Hematopoietic multipotent progenitor cell treated with erythropoietin and hydrocortisone succinate and interleukin-3 and kit ligand, for 4 days (in vitro differentiated cells): Measurements from ENCODE around the gene ATP13A4.

ENCODE experiments used
- DNase-seq: peaks from one replicate; pipeline ENCODE4 v3.0.0-alpha.2; 2015

The ATP13A4 gene

GRCh38 chr3:193554811-193555210 is at the start of gene ATP13A4:
ATP13A4 (minus strand) TSS chr3:193554895; CDS start chr3:193554799, 96 bp downstream.
- DNase-seq, result no peak

- DNase-seq, result peak; percentile 82
These were observed 44.7 kb upstream of the ATP13A4 start for GRCh38 chr3:193599393-193599792.

- DNase-seq, result peak; percentile 35
These were observed 43.5 kb upstream of the ATP13A4 start for GRCh38 chr3:193598202-193598601.

- no peak for DNase-seq
These were observed 41.3 kb upstream of the ATP13A4 start for GRCh38 chr3:193595939-193596487.

- DNase-seq, result no peak
These were observed 40.4 kb upstream of the ATP13A4 start for GRCh38 chr3:193594946-193595689.

- peak; percentile 60 for DNase-seq
These were observed 39.0 kb upstream of the ATP13A4 start for GRCh38 chr3:193593668-193594030.

GRCh38 chr3:193592841-193593667 is 38.4 kb upstream of the ATP13A4 start, which contains the start of gene OPA1:
OPA1 (plus strand) TSS chr3:193593208; CDS start chr3:193593378, 170 bp downstream.
- DNase-seq, result peak; percentile 99

- peak; percentile 72 for DNase-seq
These were observed 35.6 kb upstream of the ATP13A4 start for GRCh38 chr3:193590088-193590856.

- peak; percentile 36 for DNase-seq
These were observed 34.9 kb upstream of the ATP13A4 start for GRCh38 chr3:193589616-193590015.

- DNase-seq, result peak; percentile 57
These were observed 34.4 kb upstream of the ATP13A4 start for GRCh38 chr3:193589129-193589528.

- DNase-seq, result no peak
These were observed 31.8 kb upstream of the ATP13A4 start for GRCh38 chr3:193586526-193586925.

GRCh38 chr3:193585530-193585929 is 30.8 kb upstream of the ATP13A4 start:
- DNase-seq, result no peak

GRCh38 chr3:193574488-193575070 is 19.9 kb upstream of the ATP13A4 start:
- no peak for DNase-seq

- no peak for DNase-seq
These were observed 18.9 kb upstream of the ATP13A4 start for GRCh38 chr3:193573403-193574191.

GRCh38 chr3:193572426-193572908 is 17.8 kb upstream of the ATP13A4 start:
- DNase-seq, result peak; percentile 85

GRCh38 chr3:193569119-193569518 is 14.4 kb upstream of the ATP13A4 start:
- DNase-seq, result no peak

GRCh38 chr3:193564012-193564411 is 9.3 kb upstream of the ATP13A4 start:
- peak; percentile 37 for DNase-seq

GRCh38 chr3:193563426-193563825 is 8.7 kb upstream of the ATP13A4 start:
- no peak for DNase-seq

- DNase-seq, result no peak
These were observed 6.2 kb upstream of the ATP13A4 start for GRCh38 chr3:193560870-193561269.

- no peak for DNase-seq
These were observed 5.4 kb upstream of the ATP13A4 start for GRCh38 chr3:193560091-193560490.

- no peak for DNase-seq
These were observed 4.4 kb upstream of the ATP13A4 start for GRCh38 chr3:193559100-193559499.
